GM19397 (cell line): ENCODE data around the gene MXI1.
"Not testable (repeated sequence)": the region's sequence is repeated elsewhere in the genome, so short reads cannot be mapped to it uniquely, and the experiment has no call there.

Experiments used
- ATAC-seq: cut with Tn5 transposase; IDR thresholded peaks from one replicate; pipeline ENCODE4 v1.9.1; 2021; ENCODE audit warnings: mild to moderate bottlenecking, moderate library complexity; ENCODE audit not compliant: unreplicated experiment

The MXI1 gene

GRCh38 chr10:110233846-110234245 lies 26.4 kb downstream of the MXI1 start:
- ATAC-seq: no peak

- no peak for ATAC-seq
These were observed 30.6 kb downstream of the MXI1 start for GRCh38 chr10:110237894-110238480.

GRCh38 chr10:110239892-110240291 lies 32.5 kb downstream of the MXI1 start:
- ATAC-seq: no peak

GRCh38 chr10:110241407-110241806 lies 34.0 kb downstream of the MXI1 start:
- no peak for ATAC-seq

GRCh38 chr10:110241841-110242240 lies 34.4 kb downstream of the MXI1 start:
- no peak for ATAC-seq

GRCh38 chr10:110242511-110242910 lies 35.1 kb downstream of the MXI1 start:
- no peak for ATAC-seq

- ATAC-seq: no peak
These were observed 37.1 kb downstream of the MXI1 start for GRCh38 chr10:110244550-110244949.

- not testable (repeated sequence) for ATAC-seq
These were observed 40.4 kb downstream of the MXI1 start for GRCh38 chr10:110247833-110248232.

GRCh38 chr10:110249489-110249888 lies 42.1 kb downstream of the MXI1 start:
- ATAC-seq: not testable (repeated sequence)

GRCh38 chr10:110251392-110251791 lies 44.0 kb downstream of the MXI1 start:
- peak; percentile 77 for ATAC-seq

- ATAC-seq: no peak
These were observed 44.7 kb downstream of the MXI1 start for GRCh38 chr10:110252151-110252550.

- ATAC-seq: no peak
These were observed 47.1 kb downstream of the MXI1 start for GRCh38 chr10:110254467-110254866.

- no peak for ATAC-seq
These were observed 51.1 kb downstream of the MXI1 start for GRCh38 chr10:110258542-110258941.

- no peak for ATAC-seq
These were observed 51.9 kb downstream of the MXI1 start for GRCh38 chr10:110259317-110259716.

- ATAC-seq: no peak
These were observed 53.5 kb downstream of the MXI1 start for GRCh38 chr10:110260746-110261477.

GRCh38 chr10:110263164-110263563 lies 55.8 kb downstream of the MXI1 start:
- no peak for ATAC-seq

- ATAC-seq: no peak
These were observed 58.3 kb downstream of the MXI1 start for GRCh38 chr10:110265573-110266193.

- ATAC-seq: no peak
These were observed 59.9 kb downstream of the MXI1 start for GRCh38 chr10:110267276-110267675.

- no peak for ATAC-seq
These were observed 61.0 kb downstream of the MXI1 start for GRCh38 chr10:110268442-110268841.

- ATAC-seq: no peak
These were observed 61.6 kb downstream of the MXI1 start for GRCh38 chr10:110268971-110269370.

GRCh38 chr10:110269374-110270318 lies 62.2 kb downstream of the MXI1 start:
- ATAC-seq: no peak
